T-helper 2 cell (primary cell): ENCODE results near the gene SRGAP3.

Experiments used
- DNase-seq, 5 experiments: peaks; one replicate each; pipeline versions ENCODE4 v3.0.0 to v3.0.0-alpha.2; 2012 to 2022

Gene SRGAP3

DNA sequence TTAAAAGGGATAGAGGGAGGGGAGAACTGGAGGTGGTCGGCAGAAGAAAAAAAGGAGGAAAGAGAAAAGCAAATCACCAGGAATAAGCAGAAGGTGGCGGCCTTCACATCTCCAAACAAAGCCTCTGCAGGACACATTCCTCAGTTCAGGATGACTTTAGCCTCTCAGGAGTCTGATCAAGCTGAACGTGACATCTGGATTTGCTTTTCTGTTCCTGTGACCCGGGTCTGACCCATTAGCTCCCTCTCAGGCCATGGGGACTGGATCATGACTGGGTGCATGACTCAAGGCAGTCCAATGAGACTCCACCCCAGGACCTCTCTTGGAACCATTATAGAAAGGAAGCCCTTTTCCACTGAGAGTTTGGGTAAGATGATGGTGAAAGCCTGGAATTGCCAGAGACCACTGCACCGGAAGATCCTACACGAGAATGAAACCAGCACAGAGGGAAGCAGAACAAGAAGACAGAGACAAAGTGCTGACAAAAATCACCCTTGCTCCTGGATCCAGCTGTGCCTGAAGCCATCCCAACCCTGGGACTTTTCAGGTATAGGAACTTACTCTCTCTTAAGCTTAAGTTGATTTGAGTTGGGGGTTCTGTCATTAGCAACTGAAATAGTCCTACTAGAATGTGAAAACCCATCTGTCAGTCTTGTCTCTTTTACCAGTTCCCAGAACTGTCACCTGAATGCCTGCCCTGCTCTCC is 240.7 kb downstream of the SRGAP3 start:
- DNase-seq, result no peak

DNA sequence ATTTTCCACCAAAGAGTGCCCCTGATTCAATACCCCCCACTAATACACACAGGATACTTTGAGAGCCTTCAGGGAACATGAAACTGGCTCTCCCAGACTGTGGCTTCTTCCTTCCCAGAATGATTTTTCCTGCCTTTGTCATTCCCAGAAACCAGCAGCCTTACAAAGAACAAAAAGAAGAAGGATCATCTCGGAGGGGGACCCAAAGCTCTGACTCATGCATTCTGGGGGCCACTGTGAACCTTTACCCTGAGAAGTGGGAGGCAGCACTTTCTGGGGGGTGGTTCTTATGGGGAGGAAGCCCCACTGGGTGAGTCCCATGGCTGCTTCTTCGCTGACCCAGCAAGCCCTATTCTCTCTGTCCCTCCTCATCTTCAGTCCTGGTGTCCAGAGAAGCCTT is 241.5 kb downstream of the SRGAP3 start:
- DNase-seq, result no peak

DNA sequence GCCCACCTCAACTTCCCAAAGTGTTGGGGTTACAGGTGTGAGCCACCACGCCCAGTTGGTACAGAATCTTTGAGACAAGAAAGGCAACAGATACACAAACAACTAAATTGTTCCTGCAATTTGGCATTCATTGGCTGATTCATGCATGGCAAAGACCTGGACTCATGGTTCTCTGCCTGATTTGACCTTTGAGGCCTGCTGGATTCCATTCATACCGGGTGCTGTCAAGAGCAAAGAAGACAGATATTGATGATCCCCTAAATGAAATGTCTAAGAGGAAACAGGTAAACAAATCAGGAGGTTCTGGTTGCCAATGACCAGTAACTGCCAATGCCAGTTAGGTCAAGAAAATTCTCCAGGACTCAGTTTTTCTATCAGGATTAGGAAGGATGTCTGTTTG is 242.2 kb downstream of the SRGAP3 start:
- DNase-seq, result no peak

DNA sequence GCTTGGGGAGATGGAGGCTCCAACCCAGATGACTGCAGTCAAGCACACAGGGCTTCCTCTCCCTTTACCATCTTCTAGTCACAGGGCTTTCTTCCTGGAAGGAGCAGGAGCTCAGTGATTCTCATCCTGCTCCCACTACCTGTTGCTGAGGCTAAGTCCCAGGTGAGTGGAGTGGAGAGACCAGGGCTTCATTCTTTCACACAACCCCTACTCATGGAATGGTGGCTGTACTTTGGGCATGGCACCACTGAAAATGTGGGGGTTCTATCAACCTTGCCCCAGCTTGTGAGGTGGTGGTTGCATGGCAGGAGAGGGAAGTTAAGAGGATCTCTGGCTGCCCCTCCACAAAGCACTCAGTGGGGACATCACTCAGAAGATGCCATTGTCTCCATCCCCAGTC is 249.4 kb downstream of the SRGAP3 start:
- no peak for DNase-seq

DNA sequence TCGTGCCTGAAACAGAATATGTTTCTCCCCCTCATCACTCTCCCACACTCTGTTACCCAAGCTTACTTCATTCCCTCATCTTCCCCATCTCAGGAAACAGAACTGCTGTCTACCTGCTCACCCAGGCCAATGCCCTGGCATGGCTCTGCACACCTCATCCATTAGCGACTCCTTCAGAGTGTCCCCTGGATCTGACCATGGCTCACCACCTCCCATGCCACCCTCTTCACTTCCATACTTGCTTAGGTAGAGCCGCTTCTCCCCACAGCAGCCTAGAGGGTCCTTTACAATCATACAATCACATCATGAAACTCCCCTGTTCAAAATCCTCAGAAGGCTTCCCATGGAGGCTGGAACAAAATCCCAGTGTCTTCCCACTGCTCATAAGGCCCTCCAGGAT is 252.3 kb downstream of the SRGAP3 start:
- DNase-seq, result no peak

DNA sequence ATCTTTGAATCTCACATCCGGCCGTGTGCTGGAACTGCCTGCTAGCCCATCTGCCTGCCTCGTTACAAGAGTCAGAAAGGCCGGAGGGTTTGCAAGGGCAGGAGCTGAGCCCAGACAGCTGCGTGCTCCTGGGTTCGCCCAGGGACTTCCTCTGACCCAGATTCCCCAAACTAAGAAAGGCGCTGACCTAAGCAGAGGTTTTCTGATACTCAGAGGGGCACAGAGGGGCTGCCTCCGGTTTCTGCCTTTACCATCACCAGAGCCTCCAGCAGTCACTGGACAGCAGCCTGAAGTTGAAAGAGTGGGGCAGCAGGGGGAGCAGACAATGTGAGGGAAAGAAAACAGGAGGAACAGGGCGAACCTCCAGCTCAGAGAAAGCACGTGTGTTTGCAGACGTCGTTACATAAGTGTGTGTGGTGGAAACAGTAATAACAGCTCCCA is 252.7 kb downstream of the SRGAP3 start:
- no peak for DNase-seq

DNA sequence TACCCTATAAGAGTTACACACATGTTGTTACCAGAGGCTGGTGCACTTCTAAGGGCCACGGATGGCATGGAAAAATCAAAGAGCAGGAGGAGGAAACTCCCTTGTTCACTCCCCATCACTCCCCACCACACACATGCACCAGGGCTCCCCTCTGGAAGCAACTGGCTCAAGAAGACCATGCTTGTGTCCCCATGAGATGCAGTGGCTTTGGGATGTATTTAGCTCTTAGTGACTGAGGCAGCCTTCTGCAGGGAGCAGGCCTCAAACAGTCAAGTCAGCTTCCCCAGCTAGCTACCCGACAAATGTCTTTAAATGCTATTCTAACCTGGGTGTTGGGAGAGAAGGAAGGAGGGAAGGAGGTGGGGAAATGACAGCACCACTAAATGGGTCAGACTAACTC is 253.2 kb downstream of the SRGAP3 start:
- no peak for DNase-seq

DNA sequence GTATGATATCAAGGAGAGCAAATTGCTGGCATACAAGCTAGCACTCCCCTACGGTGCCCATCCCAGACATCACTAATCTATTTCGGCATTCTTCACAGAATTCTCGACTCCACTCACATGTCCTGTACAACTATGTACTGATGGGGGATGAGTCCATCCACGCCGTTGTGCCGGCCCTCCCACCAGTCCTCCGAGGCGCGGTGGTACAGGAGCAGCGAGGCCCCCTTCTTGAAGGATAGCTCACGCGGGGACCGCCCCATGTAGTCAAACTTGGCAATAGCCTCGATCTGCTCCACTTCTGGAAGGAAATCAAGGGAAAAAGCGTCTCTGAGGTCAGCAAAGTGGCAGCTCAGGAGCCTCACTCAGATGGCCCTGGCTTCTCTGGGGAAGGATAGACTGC is 255.2 kb downstream of the SRGAP3 start:
- DNase-seq, result no peak

DNA sequence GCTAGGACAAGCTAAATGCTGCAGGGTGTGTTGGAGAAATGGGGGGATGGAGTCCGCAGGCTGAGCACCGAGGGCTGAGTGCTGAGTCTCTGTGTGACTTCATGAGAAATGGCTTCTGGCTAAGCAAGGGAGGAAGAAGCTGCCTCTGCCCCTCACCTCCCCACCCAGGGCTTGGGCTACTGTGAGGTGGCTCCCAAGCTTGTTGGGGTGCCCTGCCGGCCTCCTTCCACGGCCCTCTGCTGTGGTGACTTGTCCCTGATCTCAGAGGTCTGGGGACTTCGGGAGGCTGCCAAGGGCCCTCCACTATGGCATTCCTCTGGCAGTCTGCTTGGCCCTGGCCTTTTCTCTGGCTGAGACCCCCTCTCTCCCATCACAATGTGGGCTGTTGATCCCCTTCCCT is 256.1 kb downstream of the SRGAP3 start:
- DNase-seq, result no peak

DNA sequence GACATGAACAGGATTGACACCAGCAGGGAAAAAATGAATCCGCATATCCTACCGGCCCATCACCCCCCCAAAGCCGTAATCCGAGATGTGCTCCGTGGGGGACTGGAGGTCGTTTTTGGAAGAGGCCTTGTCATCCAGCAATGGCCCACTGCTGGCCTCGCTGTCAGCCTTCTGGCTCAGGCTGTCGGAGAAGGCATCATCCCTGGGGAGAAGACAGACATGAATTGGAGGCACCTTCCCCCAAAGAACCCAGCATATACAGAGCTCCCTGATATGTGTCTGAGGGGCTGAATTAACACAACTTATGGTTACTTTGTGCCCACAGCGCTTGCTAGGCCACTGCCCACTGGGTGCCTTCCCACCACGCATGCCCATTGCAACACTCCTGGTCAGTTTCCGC is 256.6 kb downstream of the SRGAP3 start:
- no peak for DNase-seq

DNA sequence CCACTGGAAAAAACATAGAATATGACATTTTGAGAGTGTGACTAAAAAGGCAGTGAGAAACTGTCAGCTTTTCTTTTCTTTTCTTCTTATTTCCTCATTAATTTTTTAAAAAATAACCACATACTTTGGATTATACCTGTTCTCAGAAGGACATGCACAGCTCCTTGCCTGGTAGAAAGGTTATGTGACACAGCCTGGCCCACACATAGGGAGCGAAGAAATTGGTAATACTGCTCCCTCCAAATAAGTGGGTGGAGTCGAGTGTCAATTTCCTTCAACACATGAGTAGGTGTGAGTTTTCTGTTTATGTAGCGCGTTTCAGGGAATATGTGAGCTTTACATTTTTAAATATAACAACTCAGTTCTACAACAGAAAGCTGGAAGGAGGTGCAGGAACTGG is 257.2 kb downstream of the SRGAP3 start:
- DNase-seq, result no peak

DNA sequence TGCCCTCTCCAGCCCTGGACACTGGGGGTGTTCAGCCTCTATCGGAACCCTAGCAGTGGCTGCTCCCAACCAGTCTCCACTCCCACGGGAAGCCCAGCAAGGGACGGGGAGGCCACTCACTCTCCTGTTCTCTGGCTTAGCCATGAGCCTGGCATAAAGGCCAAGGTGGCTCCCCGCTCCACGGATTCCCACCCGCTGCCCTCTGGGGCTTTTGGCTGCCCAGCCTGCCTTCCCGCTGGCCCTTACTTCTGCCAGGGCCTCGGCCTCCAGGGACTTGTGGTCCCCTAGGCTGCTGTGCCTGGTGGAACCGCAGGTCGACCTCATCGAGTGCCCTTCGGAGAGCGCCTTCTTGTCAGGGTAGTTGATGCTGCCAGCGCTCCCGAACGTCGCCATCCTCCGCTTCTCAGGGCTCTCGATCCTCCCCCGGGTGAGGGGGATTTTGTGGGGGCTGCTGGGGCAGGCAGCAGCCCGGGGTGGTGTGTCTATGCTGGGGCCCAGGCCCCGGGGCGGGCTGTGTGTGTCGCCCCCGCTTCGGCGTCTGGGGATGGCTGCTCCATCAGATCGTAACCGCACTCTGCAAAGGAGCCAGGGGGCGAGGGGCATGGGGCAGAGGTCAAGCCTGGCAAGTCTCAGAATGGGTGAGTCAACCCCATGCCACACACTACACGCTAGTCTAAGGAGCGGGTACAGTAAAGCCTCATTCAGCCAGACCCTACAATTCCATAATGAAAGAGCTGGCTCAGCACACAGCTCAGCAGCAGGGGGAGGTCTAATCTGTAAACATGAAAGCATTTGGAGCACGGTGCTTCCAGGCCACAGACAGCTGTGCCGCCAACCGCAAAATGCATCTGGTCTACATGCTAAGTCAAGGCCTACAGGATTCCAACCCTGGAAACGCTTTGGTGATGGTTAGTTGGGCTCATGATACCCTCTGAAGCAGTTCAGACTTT is 258.9 kb downstream of the SRGAP3 start:
- no peak for DNase-seq

DNA sequence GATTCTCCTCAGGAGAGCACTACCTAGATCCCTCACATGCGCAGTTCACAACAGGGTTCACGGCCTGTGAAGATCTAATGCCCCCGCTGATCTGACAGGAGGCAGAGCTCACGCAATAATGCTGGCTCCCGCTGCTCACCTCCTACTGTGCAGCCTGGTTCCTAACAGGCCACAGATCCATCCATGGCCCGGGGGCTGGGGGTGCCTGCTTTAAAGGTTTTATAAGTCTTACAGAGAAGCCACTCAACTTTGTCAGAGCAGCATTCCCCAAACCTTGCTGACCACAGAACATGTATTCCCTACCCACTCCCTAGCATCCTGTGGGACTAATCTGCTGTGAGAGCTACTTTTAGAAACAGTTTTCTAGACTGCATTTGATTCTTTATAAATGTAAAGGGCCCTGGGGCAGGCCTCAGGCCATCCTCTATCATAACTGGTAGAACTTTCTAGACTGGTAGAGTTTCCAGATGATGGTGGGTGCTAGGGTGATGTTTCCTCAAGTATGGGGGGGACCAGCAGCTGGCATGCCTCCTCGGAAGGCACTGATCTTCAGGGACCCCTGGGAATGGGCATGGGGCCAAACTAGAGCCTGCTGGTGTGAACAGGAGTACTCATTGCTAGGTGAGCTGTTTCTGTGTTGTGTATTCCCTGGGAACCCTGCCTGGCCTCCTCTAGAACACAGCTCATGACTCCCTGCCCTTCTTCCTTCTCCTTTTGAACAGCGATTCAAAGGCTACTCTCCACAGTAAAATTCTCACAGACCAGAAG is 260.5 kb downstream of the SRGAP3 start:
- no peak for DNase-seq

DNA sequence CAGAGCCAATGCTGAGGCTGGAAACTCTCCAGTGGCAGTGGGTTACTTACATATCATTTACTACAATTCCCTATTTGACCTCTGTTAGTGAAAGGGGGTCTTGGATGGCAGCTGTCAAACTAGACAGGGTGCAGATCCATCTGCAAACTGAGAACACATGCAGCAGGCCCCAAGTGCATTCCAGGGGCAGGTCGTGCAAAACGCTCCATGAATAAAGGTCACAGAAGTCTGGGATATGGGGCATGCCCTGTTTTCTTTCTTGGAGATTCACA is 261.1 kb downstream of the SRGAP3 start:
- no peak for DNase-seq

DNA sequence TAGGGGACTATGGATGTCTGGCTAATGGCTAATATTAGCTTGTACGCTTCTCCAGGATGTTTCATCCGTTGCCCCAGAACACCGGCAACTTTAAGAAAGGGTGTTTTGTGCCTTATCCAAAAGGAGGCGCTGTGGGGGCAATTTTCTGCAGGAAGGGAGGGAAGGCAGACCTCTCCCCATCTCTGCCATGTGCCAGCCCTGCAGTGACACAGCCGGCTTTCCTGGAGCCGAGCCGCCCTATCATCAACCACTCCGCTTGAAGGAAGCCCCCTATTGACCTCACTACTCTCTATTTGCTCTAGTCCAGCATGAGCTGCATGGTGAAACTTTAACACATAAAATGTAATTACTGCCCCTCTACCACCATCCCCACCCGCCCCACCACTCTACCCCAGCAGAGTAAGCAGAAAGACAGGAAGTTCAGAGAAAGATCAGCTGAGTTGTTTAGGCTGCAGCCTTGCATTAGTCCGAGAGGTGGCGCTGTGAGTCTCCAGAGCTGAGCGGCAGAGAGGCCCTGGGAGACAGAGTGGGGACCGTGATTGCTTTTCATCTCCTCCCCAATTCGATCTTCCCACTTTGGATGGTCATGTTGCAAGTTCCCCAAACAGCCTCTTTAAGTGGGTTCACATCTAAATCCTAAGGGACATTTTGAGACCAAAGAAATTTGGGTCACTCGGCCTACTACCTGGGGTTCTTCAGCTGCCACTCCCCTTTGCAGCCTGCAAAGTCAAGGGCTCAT is 261.6 kb downstream of the SRGAP3 start:
- peak in 3 of 5 experiments; percentile 45 to 66 (median 46) for DNase-seq

DNA sequence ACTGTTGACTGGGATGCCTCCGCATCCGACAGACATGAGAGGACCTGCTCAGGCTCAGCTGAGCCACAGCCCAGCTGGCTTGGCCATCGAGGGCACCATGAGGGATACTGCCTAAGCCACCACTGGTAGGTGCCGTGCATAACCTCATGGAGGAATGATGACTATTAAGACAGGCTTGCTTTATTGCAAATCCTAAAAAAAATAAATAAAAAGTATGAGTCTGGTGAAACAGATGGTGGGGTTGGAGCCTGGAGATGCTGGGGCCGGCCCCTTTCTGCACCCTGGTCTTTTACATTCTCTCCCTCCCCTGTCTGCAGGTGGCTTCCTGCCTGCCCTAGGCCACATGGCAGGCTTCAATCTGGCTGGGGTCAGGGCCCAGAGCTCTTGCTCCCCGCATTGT is 262.2 kb downstream of the SRGAP3 start:
- DNase-seq, result no peak

DNA sequence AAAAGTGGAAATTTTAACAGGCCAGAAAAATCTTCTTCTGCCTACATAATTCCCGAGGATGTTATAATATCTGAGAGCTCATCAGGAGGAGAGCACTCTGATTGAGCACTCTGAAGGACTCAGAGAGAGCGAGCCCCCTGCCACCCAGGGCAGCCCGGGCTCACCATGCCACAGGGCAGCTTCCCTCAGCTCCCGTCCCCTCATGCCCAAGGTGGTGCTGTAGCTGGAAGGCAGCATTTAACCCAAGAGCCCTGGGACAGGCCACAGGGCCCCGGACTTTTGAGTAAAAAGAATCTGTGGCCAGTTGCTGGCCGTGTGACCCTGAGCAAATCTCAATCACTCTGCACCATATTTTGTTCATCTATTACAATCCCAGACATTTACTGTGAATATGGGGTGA is 262.7 kb downstream of the SRGAP3 start:
- DNase-seq, result no peak

DNA sequence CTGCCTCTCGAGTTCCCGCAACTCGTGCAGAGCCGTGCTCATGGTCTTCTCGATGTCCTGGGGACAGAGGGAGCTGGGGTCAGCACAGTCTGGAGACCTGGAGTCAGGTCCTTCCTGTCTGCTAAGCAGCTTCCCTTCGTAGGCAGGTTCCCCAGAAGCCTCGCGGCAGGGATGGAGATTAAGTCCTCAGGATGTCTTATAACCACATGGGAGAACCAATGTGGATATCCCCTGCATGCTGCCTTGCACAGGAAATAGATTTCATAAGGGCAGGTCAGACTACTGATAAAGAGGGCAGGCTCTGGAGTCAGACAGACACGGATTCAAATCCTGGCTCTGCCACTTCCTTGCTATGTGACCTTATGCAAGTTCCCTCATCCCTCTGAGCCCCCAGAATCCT is 263.6 kb downstream of the SRGAP3 start:
- no peak for DNase-seq

DNA sequence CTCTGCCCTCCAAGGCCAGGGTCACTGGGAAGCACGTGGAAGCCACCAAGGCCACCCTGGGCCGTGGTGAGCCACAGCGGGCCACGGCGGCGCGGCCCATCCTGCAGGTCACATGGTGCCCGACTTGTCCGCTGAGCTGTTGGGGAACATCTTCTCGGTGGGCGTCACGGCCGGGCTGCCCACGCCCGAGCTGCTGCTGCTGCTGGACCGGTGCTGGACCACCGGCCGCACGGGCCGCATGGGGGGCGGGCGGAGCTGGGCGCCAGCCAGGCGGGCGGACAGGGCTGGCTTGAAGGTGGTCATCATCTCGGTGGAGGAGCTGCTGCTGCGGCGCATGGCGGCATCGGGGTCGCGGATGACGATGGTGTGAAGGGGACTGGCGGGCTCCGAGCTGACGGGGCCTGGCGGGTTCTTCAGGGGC is 264.0 kb downstream of the SRGAP3 start:
- no peak for DNase-seq

DNA sequence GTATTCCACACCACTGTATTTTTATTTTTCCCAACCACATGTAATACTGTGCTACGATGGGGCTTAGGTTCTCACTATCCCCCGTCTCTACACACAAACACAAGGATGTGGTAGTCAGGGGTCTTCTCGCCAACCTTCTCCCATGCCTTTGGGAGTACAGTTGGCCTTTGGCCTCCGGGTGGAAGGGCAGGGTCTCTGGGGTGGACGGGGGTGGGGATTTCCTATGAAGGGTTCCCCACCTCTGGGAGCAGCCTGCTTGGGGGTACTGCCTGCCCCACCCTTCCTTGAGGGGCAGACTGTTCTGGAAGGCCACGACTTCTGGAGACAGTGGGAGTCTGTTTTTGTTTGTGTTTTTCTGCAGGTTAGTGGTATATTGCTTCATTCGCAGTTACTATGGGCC is 264.9 kb downstream of the SRGAP3 start:
- no peak for DNase-seq

DNA sequence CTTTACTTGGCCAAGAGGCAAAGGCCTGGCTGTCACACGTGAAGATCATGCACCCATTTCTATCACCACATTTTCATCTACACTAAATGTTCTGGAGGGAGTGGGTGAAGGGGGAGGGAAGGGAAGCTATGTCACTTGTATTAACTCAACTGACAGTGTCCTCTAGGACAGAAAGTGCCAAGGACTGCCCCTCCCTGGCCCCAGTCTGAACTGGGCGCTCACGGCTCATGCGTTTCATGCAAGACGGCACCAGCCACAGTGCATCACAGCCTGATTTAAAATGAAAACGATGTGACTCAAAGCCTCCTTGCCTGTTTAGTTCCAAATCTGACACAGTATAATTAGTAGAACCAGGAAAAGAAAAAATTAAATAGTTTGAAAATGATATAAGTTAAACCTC is 265.4 kb downstream of the SRGAP3 start:
- DNase-seq, result no peak

DNA sequence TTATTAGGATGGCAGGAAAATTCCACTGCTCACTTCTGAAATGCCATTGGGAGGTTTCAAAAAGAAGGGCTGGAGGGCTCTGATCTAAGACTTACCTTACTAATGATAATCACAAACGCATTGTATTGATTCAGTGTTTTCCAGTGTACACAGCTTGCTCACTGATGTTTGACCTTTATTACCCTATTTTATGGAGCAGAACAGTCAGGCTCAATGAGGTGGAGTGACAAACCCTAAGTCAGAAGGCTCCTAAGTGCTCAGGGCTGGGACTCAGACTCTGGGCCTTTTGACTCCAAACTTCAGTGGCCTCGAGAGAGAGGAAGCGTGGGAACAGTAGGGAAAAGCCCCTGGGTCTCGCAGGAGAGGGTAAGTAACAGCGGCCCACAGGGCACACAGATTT is 265.9 kb downstream of the SRGAP3 start:
- DNase-seq, result no peak

DNA sequence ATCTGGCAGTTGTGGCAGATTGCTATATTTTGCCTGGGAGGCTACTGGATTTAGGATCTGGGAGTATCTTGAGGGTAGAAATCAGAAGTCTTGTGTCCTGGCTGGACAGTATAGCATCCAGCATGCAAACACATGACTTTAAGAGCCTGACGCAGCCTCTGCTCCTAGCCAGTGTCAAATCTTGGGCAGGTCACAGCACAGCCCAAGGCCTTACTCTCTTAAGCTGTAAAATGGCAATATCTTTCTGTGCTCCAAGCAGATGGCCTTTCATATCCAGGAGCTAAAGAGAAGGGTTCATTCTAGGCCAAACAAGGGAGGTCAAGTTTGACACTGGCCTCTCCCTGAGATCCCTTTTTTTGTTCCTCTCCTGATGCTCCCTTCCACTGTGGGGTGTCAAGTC is 266.4 kb downstream of the SRGAP3 start:
- no peak for DNase-seq
